ENCODE measurements around the gene PRR7. TPM values are rescaled to one million over a fixed set of nuclear protein-coding genes. Genes with fewer than 3 reads are reported as not detected.

PRR7 gene
- polyA plus RNA-seq, 1 of the 3 experiments (the other 2 are of a cell fraction) = 17.1 TPM

- TF ChIP-seq ELF1 (IDR thresholded peaks at IDR 0.05) (no peak), RCOR1 (IDR thresholded peaks at IDR 0.05; ENCODE audit: low read length) (no peak), POLR2AphosphoS5 (IDR thresholded peaks at IDR 0.05; ENCODE audit: low read depth, low read length) (no peak), GATA2 (CRISPR knock-in tag; IDR thresholded peaks at IDR 0.05) (no peak), NRF1 (IDR thresholded peaks at IDR 0.05; ENCODE audit: low read depth, low read length) (no peak)
- TF ChIP-seq, protein P1, sequence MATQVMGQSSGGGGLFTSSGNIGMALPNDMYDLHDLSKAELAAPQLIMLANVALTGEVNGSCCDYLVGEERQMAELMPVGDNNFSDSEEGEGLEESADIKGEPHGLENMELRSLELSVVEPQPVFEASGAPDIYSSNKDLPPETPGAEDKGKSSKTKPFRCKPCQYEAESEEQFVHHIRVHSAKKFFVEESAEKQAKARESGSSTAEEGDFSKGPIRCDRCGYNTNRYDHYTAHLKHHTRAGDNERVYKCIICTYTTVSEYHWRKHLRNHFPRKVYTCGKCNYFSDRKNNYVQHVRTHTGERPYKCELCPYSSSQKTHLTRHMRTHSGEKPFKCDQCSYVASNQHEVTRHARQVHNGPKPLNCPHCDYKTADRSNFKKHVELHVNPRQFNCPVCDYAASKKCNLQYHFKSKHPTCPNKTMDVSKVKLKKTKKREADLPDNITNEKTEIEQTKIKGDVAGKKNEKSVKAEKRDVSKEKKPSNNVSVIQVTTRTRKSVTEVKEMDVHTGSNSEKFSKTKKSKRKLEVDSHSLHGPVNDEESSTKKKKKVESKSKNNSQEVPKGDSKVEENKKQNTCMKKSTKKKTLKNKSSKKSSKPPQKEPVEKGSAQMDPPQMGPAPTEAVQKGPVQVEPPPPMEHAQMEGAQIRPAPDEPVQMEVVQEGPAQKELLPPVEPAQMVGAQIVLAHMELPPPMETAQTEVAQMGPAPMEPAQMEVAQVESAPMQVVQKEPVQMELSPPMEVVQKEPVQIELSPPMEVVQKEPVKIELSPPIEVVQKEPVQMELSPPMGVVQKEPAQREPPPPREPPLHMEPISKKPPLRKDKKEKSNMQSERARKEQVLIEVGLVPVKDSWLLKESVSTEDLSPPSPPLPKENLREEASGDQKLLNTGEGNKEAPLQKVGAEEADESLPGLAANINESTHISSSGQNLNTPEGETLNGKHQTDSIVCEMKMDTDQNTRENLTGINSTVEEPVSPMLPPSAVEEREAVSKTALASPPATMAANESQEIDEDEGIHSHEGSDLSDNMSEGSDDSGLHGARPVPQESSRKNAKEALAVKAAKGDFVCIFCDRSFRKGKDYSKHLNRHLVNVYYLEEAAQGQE (IDR thresholded peaks at IDR 0.05; ENCODE audit: low read depth, low read length) = no peak
- TF ChIP-seq, protein P2, sequence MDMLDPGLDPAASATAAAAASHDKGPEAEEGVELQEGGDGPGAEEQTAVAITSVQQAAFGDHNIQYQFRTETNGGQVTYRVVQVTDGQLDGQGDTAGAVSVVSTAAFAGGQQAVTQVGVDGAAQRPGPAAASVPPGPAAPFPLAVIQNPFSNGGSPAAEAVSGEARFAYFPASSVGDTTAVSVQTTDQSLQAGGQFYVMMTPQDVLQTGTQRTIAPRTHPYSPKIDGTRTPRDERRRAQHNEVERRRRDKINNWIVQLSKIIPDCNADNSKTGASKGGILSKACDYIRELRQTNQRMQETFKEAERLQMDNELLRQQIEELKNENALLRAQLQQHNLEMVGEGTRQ (IDR thresholded peaks at IDR 0.05; ENCODE audit: borderline replicate concordance, low read depth, low read length) = no peak
These were observed 51.6 kb downstream of the PRR7 start (continued) for GRCh38 chr5:177498013-177498787.

DNA sequence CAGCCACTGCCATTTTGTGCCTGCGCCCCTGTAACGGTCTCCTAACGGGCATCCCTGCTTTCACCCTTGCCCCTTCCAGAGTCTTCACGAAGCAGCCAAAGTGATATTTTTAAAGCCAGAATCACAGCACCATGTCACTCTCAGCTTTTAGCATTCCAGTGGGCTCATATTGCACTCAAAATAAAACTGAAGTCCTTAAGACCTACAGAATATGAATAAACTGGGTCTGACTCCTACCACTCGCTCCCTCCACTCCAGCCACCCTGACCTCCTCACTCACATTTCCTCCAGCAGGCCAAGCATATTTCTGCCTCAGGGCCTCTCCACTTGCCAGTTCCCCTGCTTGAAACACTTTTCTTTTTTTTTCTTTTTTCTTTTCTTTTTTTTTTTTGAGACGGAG lies 53.2 kb downstream of the PRR7 start:
- Histone ChIP-seq H3K27ac (ENCODE audit: low read depth in 2 of 2, low read length in 1 of 2) (no peak overlapping the region; a peak in 1 of 4 replicates), H2AFZ (ENCODE audit: low read depth) (no peak overlapping the region), H3K79me2 (ENCODE audit: insufficient read depth) (peaks cover 23% of the 10 kb centered on the region; the same call in 1 of the 2 replicates), H3F3A (replicated peaks; ENCODE audit: insufficient read depth) (peaks cover 23% of the 10 kb centered on the region), H3K9me2 (no peaks in the 10 kb centered on the region), H3K4me3 (ENCODE audit: low read depth in 2 of 2, low read length in 1 of 2) (no peak overlapping the region), H3K27me3 (ENCODE audit: insufficient read depth) (no peaks in the 10 kb centered on the region), H3K4me2 (no peak overlapping the region), H3K4me1 (ENCODE audit: control insufficient read depth in 1 of 2, insufficient read depth in 2 of 2, low read depth in 1 of 2, low read length in 1 of 2) (peaks cover 12 to 40% of the 10 kb centered on the region in 2 experiments; a peak in 3 of 4 replicates), H3K9ac (no peak overlapping the region), H3K36me3 (replicated peaks in 1 of 2; ENCODE audit: control insufficient read depth in 1 of 2, insufficient read depth in 2 of 2, low read length in 1 of 2) (no peaks in the 10 kb centered on the region), H4K20me1 (ENCODE audit: insufficient read depth) (peaks cover 18% of the 10 kb centered on the region; the same call in 1 of the 2 replicates), H3K9me3 (no peaks in the 10 kb centered on the region)
- no peak for TF ChIP-seq FOXJ3 (CRISPR knock-in tag; IDR thresholded peaks at IDR 0.05)
- no peak for TF ChIP-seq FOXM1 (IDR thresholded peaks at IDR 0.05; ENCODE audit: low read depth)
- TF ChIP-seq, protein P2 (IDR thresholded peaks at IDR 0.05; ENCODE audit: borderline replicate concordance, low read depth, low read length) = no peak
- no peak for TF ChIP-seq JUND (IDR thresholded peaks at IDR 0.05)
- TF ChIP-seq RXRA (IDR thresholded peaks at IDR 0.05; ENCODE audit: borderline replicate concordance, low read depth) = no peak
- POLR2A ChIA-PET = interaction anchor here (1.9 to 3.0 kb wide), 2 partner anchors 28 to 109 kb away, joined by 5 to 13 read pairs; no protein-coding TSS in a partner anchor
- DNase-seq = no peak
- 89% methylated on average over 6 of the region's 6 CpGs for WGBS (ENCODE audit: low lambda C conversion rate)
- CTCF ChIA-PET = interaction anchor here (1.0 to 15.9 kb wide), 11 partner anchors 11 to 386 kb away, joined by 3 to 228 read pairs (median 23); partner anchors contain the start of genes DDX41, DOK3 and PRR7

All from SK-N-SH (cell line).